HG03457 (cell line): ENCODE measurements around the gene CGRRF1.

Experiments used
- ATAC-seq: cut with Tn5 transposase; IDR thresholded peaks from one replicate; pipeline ENCODE4 v1.9.1; 2021; ENCODE audit warnings: moderate number of reproducible peaks; ENCODE audit not compliant: unreplicated experiment

The CGRRF1 gene

GRCh38 chr14:54509546-54510501 lies at the start of gene CGRRF1:
Gene CGRRF1, plus strand, starts transcription at chr14:54509906. Its CDS starts 54 bp downstream, at chr14:54509960.
- peak; percentile 94 for ATAC-seq

GRCh38 chr14:54462048-54462447 lies 47.7 kb upstream of the CGRRF1 start:
- ATAC-seq: no peak

GRCh38 chr14:54465654-54466053 lies 44.1 kb upstream of the CGRRF1 start:
- ATAC-seq: no peak

- ATAC-seq: no peak
These were observed 42.4 kb upstream of the CGRRF1 start for GRCh38 chr14:54467280-54467679.

- ATAC-seq: no peak
These were observed 39.0 kb upstream of the CGRRF1 start for GRCh38 chr14:54470701-54471100.

GRCh38 chr14:54471641-54472040 lies 38.1 kb upstream of the CGRRF1 start:
- ATAC-seq: no peak

GRCh38 chr14:54472315-54472714 lies 37.4 kb upstream of the CGRRF1 start:
- ATAC-seq: no peak

GRCh38 chr14:54474232-54474793 lies 35.4 kb upstream of the CGRRF1 start:
- ATAC-seq: no peak

- no peak for ATAC-seq
These were observed 34.4 kb upstream of the CGRRF1 start for GRCh38 chr14:54475187-54475899.

GRCh38 chr14:54475911-54476310 lies 33.8 kb upstream of the CGRRF1 start:
- no peak for ATAC-seq

GRCh38 chr14:54478636-54479215 lies 31.0 kb upstream of the CGRRF1 start:
- ATAC-seq: no peak

GRCh38 chr14:54480830-54481562 lies 28.7 kb upstream of the CGRRF1 start:
- ATAC-seq: no peak

- ATAC-seq: no peak
These were observed 28.0 kb upstream of the CGRRF1 start for GRCh38 chr14:54481695-54482094.

GRCh38 chr14:54483073-54483745 lies 26.5 kb upstream of the CGRRF1 start:
- ATAC-seq: no peak

- ATAC-seq: no peak
These were observed 25.9 kb upstream of the CGRRF1 start for GRCh38 chr14:54483846-54484245.

- ATAC-seq: no peak
These were observed 23.0 kb upstream of the CGRRF1 start for GRCh38 chr14:54486685-54487084.

- ATAC-seq: no peak
These were observed 21.9 kb upstream of the CGRRF1 start for GRCh38 chr14:54487771-54488170.

GRCh38 chr14:54488318-54488645 lies 21.4 kb upstream of the CGRRF1 start:
- peak; percentile 15 for ATAC-seq

- peak; percentile 88 for ATAC-seq
These were observed 20.9 kb upstream of the CGRRF1 start, which contains the start of gene GMFB for GRCh38 chr14:54488646-54489317. Gene GMFB, minus strand, starts transcription at chr14:54488980. Its CDS starts 53 bp downstream, at chr14:54488927.

GRCh38 chr14:54489318-54489683 lies 20.4 kb upstream of the CGRRF1 start:
- no peak for ATAC-seq
